Muscle layer of duodenum (tissue), 2 donors: ENCODE data around the gene CAPSL.

Experiments
- H3K27ac ChIP-seq: one replicate; pipeline ENCODE4 v1.7.0; 2013; ENCODE audit warnings: mild to moderate bottlenecking, low read length
- H3K27me3 ChIP-seq: one replicate; pipeline ENCODE4 v1.7.0; 2013; ENCODE audit warnings: low read depth, mild to moderate bottlenecking, control low read depth, low read length
- H3K36me3 ChIP-seq, 2 donors: one replicate each; pipeline ENCODE4 v1.7.0; 2013; ENCODE audit warnings: low read length in 2 of 2, control low read depth in 1 of 2, mild to moderate bottlenecking in 1 of 2; ENCODE audit not compliant: insufficient read depth in 2 of 2, control insufficient read depth in 1 of 2
- H3K4me1 ChIP-seq, 2 donors: one replicate each; pipeline ENCODE4 v1.7.0; 2013; ENCODE audit warnings: low read length in 2 of 2, mild to moderate bottlenecking in 2 of 2, control low read depth in 1 of 2, moderate library complexity in 1 of 2; ENCODE audit not compliant: insufficient read depth in 2 of 2, control insufficient read depth in 1 of 2
- H3K4me3 ChIP-seq, 2 donors: one replicate each; pipeline ENCODE4 v1.7.0; 2013; ENCODE audit warnings: low read length in 2 of 2, low read depth in 1 of 2, mild to moderate bottlenecking in 1 of 2
- H3K9me3 ChIP-seq, 2 donors: one replicate each; pipeline ENCODE4 v1.7.0; 2013; ENCODE audit warnings: low read length in 2 of 2, control low read depth in 1 of 2, mild to moderate bottlenecking in 1 of 2; ENCODE audit not compliant: control insufficient read depth in 1 of 2
- donor health status: healthy.

Gene CAPSL

DNA sequence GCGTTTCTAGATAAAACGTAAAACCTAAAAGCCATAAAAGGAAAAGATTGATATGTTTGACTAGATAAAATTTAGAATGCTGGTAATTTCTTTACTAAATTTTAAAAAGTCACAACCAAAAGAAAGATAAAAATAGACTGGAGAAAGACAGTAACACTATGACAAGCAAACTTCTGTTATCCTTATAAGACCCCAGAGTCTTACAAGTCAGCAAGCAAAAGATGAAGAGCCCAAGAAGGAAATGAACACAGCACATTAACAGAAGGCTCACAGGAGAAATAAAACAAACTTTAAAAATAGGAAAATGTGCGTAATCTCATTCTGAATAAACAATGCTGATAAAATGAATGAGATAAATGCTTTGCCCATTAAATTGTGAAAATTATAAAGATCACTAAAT, 52.0 kb downstream of the CAPSL start:
- Histone ChIP-seq H3K27ac (no peak overlapping the region), H3K9me3 (no peaks in the 10 kb centered on the region), H3K4me1 (no peaks in the 10 kb centered on the region), H3K36me3 (no peaks in the 10 kb centered on the region), H3K27me3 (no peaks in the 10 kb centered on the region), H3K4me3 (no peak overlapping the region)

GRCh38 chr5:35884773-35885172, 53.6 kb downstream of the CAPSL start:
- Histone ChIP-seq H3K36me3 (no peaks in the 10 kb centered on the region), H3K4me3 (no peak overlapping the region), H3K27ac (no peak overlapping the region), H3K4me1 (no peaks in the 10 kb centered on the region), H3K27me3 (no peaks in the 10 kb centered on the region), H3K9me3 (no peaks in the 10 kb centered on the region)

GRCh38 chr5:35884191-35884769, 54.1 kb downstream of the CAPSL start:
- Histone ChIP-seq H3K27ac (no peak overlapping the region), H3K4me1 (no peaks in the 10 kb centered on the region), H3K4me3 (no peak overlapping the region), H3K9me3 (no peaks in the 10 kb centered on the region), H3K27me3 (no peaks in the 10 kb centered on the region), H3K36me3 (no peaks in the 10 kb centered on the region)

GRCh38 chr5:35881758-35882157, 56.7 kb downstream of the CAPSL start:
- Histone ChIP-seq H3K36me3 (no peaks in the 10 kb centered on the region), H3K4me3 (no peak overlapping the region), H3K27ac (no peak overlapping the region), H3K4me1 (no peaks in the 10 kb centered on the region), H3K27me3 (no peaks in the 10 kb centered on the region), H3K9me3 (no peaks in the 10 kb centered on the region)

- Histone ChIP-seq H3K27ac (no peak overlapping the region), H3K27me3 (no peaks in the 10 kb centered on the region), H3K4me3 (no peak overlapping the region), H3K4me1 (no peaks in the 10 kb centered on the region), H3K9me3 (no peaks in the 10 kb centered on the region), H3K36me3 (no peaks in the 10 kb centered on the region)
Measured at GRCh38 chr5:35880156-35880555, 58.3 kb downstream of the CAPSL start.

- Histone ChIP-seq H3K27me3 (no peaks in the 10 kb centered on the region), H3K4me3 (no peak overlapping the region), H3K27ac (no peak overlapping the region), H3K9me3 (no peaks in the 10 kb centered on the region), H3K4me1 (no peaks in the 10 kb centered on the region), H3K36me3 (no peaks in the 10 kb centered on the region)
Measured at GRCh38 chr5:35879649-35880048, 58.8 kb downstream of the CAPSL start.

DNA sequence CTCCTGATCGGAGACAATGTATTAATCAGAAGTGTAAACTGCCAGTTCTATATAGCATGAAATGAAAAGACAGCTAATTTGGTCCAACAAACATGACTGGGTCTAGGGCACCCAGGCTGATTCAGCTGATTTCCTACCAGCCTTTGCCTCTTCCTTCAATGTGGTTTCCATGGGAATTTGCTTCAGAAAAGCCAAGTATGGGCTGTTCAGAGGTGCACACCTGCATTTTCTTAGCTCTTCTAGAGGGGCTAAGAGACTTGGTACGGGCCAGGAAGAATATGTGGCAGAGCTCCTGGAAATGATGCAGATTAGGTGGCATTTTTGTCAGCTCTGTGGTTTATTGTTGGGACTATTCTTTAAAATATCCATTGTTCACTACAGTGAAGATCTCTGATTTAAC, 59.3 kb downstream of the CAPSL start:
- Histone ChIP-seq H3K27me3 (no peaks in the 10 kb centered on the region), H3K9me3 (no peaks in the 10 kb centered on the region), H3K4me1 (no peaks in the 10 kb centered on the region), H3K27ac (no peak overlapping the region), H3K4me3 (no peak overlapping the region), H3K36me3 (no peaks in the 10 kb centered on the region)

DNA sequence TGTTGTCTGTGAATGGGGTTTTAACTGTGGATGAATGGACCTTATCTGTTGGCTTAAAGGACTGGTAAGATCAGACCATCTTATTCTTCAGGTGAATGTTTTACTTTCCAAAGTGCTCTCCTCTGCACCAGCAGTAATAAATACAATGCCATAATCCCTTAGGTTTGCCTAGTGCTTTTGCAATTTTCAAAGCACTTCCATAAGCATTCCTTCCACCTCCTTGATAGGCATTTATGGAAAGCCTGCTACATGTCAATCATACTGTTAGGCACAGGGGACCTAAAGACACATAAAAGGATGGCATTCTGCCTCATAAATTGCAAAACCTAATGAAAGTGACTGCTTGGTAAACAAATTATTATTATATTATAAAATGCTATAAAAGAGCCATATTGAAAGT, 60.3 kb downstream of the CAPSL start:
- H3K9me3 ChIP-seq, result no peaks in the 10 kb centered on the region
- no peak overlapping the region for H3K27ac ChIP-seq
- no peak overlapping the region for H3K4me3 ChIP-seq
- no peaks in the 10 kb centered on the region for H3K27me3 ChIP-seq
- no peaks in the 10 kb centered on the region for H3K4me1 ChIP-seq
- H3K36me3 ChIP-seq, result no peaks in the 10 kb centered on the region

DNA sequence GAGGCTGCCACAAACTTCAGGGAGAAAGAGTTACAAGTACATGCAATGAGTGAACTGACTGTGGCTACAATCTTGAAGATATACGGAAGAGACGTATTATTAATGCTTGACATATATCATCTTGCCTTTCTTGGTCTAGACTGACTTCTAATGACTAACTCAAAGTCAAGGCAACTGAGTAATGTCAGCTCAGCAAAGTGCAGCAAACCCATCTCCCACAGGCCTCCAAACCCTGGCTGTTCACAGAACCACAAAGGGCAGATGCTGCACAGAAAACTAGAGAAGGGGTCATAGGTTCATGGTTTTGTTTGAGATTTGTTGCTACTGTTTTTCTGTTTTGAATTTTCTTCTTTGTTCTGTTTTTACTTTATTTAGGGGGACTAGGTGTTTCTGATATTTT, 60.8 kb downstream of the CAPSL start:
- H3K4me1 ChIP-seq, result no peaks in the 10 kb centered on the region
- no peaks in the 10 kb centered on the region for H3K27me3 ChIP-seq
- no peaks in the 10 kb centered on the region for H3K9me3 ChIP-seq
- H3K4me3 ChIP-seq, result no peak overlapping the region
- H3K36me3 ChIP-seq, result no peaks in the 10 kb centered on the region
- H3K27ac ChIP-seq, result no peak overlapping the region

DNA sequence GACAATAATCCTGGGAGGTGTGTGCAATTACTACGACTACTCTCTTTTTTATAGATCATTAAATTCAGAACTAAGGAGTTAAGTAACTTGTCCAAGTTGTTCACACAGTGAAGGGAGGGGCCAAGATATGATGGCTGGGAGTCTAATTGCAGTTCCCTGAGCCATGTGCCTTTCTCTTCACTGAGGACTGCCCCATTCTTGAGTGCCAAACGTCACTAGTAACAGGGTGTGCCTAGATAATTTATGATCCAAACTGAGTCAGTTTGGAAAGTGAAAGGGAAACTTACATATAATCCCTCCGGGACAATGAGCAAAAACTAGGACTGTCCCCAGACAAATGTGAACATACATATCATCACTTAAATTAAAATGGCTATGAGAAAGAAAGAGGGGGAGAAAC, 61.5 kb downstream of the CAPSL start:
- Histone ChIP-seq H3K27me3 (no peaks in the 10 kb centered on the region), H3K36me3 (no peaks in the 10 kb centered on the region), H3K4me3 (no peak overlapping the region), H3K9me3 (no peaks in the 10 kb centered on the region), H3K27ac (no peak overlapping the region), H3K4me1 (no peaks in the 10 kb centered on the region)

DNA sequence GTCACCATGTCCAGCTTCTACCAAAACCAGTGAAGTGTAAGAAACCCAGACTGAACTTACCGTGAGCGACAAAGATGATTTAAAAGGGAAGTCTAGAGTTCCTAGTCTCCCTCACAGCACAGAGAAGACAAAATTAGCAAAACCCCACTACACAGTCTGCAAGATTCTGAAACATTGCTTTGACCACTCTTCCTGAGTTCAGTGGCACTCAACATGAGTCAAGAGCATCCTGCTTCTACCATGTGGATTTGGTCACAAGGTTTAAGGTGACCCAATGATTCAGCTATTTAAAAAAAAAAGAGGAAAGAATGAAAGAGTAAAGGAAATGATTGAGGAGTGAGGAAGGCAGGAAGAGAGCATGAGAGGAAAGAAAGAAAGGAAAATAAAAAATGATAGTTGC, 62.0 kb downstream of the CAPSL start:
- no peaks in the 10 kb centered on the region for H3K27me3 ChIP-seq
- H3K9me3 ChIP-seq, result no peaks in the 10 kb centered on the region
- no peak overlapping the region for H3K4me3 ChIP-seq
- H3K27ac ChIP-seq, result no peak overlapping the region
- no peaks in the 10 kb centered on the region for H3K4me1 ChIP-seq
- no peaks in the 10 kb centered on the region for H3K36me3 ChIP-seq

DNA sequence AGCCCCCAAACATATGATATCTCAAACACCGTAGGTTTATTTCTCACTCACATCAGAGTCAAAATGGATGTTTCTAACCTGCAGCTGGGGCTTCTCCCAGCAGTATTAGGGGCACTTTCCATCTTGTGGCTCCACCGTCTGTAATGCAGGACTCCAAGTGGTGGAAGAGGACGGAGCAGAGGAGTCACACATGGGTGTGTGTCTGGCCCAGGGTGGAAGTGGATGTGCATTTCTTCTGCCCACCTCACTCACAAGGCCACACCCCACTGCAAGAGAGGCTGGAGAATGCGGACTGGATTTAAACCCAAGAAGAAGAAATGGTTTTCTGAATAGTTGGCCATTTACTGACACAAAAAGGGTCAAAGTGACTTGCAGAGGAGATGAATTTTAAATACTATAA, 67.8 kb downstream of the CAPSL start:
- no peaks in the 10 kb centered on the region for H3K4me1 ChIP-seq
- no peaks in the 10 kb centered on the region for H3K9me3 ChIP-seq
- no peaks in the 10 kb centered on the region for H3K36me3 ChIP-seq
- H3K27me3 ChIP-seq, result no peaks in the 10 kb centered on the region
- no peak overlapping the region for H3K4me3 ChIP-seq
- no peak overlapping the region for H3K27ac ChIP-seq
